Stimulated activated CD4-positive, alpha-beta T cell treated with anti-CD3 and anti-CD28 coated beads, Interleukin-4, amount 100 ng/mL, for 24 hours (primary cell): ENCODE data around the gene GHSR.

Experiments
- DNase-seq: peaks from one replicate; pipeline ENCODE4 v3.0.0-alpha.2; 2020

The GHSR gene

DNA sequence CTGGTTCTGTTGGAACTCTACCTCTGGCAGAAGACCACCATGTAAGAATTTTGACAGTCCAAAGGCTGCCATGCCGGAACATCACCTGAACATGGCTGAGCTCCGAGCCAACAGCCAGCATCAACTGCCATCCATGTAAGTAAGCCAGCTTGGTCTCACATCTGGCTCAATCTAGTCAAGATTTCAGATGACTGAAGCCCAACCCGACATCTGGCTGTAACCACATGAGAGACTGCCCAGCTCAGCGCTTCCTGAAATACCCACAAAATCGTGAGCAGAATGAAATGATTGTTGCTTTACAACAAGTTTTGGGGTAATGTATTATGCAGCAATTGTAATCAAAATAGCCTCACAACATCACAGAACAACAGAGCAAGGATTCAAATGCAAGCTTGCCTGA is 32.9 kb downstream of the GHSR start:
- DNase-seq = no peak

DNA sequence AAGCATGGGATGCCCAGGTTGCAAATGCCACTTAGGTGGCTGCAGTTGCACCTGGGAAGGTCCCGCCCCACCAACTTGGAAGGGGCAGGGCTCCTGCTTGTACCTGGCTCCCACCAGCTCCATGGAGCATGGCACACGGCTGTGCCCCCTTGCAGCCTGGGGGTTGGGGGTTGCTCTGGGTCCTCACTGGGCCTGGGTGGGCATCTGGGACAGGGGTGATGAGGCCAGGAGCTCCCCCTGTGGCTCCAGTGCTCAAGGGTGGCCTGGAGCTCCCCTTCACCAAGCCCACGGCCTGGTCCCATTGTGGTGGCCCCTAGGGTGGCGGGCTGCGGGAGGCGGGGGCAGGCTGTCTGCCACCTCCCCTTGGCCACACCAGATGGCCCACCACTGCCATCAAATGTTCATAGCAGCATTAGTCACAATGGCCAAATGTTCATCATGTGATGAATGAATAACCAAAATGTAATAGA is 36.7 kb downstream of the GHSR start:
- DNase-seq = no peak

DNA sequence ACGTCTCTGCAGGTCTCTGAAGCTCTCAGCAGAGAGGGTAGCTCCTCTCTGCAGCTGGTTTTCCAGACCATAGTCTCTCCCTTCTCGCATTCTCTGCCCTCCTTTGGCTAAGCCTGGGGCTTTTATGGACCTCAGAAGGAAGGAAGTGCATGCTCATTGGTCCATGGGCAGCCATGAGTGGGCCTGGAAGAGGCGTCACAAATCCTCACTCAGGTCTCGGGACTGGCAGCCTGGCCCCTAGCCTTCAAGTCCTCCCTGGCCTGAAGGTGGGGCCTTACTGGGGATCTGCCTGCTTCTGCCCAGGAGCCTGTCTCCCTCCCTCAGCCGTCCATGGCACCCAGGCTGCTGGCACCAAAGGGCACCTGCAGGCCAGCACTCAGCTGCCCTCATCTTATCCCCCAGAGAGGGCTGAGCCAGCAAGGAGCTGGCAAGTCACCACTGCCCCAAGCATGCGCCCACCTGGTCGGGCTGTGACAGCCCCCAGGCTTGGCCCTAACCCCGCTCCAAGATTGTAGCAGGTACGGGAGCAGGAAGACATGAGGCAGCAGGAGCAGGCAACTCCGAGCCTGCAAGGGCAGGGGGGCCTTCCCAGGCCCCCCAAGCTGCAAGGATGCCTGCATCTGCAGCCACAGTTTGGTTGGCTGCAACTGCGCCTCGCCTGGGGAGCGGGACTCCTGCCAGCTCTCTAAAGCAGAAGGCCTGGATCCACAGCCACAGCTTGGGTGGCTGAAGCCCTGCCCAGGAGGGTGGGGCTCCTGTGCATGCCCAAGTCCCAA is 37.4 kb downstream of the GHSR start:
- DNase-seq = no peak

DNA sequence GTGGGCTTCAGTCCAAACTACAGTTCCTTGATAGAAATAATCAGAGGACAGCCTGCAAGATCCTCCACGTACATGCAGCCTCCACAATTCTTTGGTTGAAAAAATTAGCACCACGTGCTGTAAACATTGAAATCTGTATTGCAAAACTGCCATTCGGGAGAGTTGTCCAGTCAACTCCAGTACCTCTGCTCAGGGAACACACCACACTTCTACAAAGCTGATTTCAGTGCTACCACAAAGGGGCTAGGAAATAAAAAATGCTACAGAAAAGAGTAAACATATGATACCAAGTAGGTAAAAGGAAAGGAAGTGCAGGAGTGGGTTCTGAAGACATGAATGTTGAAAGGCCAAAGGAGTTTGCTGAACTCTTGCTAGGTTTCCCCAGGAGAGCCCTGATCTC is 40.4 kb downstream of the GHSR start:
- no peak for DNase-seq

DNA sequence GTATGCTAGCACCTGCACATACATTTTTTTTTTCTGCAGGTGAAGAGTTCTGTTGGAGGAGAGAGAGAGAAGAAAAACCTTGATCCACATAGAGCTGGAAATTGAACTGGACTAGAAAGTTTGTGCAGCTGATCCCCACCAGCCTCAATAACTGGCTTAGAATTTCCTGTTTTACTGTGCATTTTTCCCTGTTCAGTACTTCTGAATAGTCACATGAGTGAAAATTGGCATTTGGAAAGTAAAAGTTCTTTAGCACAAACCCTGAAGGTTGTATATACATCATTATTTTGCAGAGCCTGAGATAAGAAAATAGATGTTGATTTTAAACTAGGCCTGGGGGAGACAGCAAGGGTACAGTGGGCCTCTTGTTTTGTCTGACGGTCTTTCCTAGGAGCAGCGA is 42.3 kb downstream of the GHSR start:
- no peak for DNase-seq

DNA sequence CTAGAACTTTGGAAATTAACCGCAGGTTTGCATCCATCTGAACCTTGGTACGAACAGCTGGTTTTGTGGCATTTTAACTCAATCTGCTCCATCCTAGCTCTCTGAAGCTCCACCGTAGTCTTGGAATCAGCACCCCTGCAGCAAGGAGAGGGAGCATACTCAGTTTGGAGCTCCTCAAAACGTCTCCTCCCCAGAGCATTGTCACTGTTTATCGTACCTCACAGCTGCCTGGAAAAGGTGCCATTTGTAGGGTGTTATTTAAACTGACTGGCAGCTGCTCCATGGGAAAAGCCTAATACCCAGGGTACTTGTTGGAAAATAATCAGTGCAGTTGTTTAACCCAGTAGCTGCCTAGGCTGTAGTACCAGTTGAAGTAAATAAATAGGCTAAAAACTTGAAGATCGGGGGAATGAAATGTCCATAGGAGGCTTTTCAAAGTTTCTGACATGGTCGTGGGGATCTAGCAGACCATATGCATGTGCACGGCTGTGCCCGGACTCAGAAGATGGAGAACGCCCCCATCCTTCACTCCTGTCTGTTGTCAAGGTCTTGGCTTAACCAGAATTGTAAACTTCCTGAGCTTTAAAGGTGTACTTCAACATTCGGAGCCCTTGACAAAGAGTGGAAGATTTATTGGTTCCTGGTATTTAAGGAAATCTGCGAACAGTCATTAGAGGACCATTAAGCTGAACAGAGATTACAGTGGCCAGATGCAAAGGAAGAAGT is 43.9 kb downstream of the GHSR start:
- no peak for DNase-seq

DNA sequence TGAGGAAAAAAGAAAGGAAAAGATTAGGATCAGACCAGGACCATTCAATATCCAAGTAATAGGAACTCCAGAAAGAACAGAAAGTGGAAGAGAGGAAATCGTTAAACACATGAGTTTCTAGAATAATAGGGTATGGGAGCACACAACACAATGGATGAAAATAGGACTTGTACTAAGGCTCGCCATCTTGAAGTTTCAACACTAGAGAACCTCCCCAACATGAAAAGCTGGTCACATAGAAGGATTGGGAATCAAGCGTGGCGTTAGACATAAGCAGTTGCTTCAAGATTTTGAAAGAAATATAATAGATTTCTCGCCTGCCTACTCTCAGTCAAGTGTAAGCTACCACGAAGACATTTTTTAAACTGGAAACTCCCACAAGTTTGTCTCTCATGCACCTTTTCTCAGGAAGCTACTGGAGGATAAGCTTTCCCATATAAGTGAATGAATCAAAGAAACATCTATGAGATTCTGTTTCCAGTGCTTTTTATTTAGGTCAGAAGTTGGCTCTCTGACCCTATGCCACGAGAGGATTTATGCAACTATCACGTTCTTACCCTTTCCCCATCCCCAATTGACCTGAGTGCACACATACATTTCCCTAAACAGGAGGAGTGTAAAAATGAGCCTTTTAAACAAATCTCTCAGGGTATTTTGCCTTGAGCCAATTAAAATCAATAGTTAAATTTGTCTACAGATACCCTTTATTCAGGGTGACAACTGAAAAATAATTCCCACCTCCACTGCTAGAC is 45.2 kb downstream of the GHSR start:
- no peak for DNase-seq

DNA sequence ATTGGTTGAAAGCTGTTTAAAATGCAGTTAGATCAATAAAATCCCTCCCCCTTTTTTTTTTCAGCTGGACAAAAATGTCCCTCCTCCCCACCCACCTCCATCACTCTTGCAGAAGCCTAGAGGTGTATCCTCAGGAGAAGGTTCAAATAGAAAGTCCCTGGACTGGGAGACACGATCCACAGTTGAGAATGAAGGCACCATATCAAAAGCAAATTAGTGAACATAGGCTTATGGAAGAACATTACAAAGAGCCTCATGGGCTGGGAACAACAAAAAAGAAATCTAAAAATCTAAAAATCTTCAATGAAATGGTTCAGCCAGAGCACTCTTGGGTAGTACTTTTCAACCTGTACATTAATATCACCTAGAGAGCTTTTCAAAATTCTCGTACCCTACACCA is 46.2 kb downstream of the GHSR start:
- DNase-seq = no peak

DNA sequence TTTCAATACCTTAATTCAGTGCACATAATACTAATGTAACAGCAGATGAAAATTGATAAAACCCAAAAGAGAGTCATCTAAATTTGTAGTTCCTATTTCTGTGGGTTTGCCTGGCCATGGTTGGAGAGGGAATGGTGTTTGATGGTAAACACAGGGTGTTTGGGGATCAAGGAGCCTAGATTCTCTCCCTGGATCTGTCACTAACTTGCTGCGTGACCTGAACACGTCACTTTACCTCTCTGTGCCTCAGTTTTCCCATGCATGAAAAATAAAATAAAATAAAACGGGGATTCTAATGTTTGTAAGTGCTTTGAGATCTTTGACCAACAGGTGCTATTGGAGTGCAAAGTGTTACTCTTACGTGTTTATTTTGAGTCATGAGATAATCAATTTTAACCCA is 49.8 kb downstream of the GHSR start:
- DNase-seq = no peak

DNA sequence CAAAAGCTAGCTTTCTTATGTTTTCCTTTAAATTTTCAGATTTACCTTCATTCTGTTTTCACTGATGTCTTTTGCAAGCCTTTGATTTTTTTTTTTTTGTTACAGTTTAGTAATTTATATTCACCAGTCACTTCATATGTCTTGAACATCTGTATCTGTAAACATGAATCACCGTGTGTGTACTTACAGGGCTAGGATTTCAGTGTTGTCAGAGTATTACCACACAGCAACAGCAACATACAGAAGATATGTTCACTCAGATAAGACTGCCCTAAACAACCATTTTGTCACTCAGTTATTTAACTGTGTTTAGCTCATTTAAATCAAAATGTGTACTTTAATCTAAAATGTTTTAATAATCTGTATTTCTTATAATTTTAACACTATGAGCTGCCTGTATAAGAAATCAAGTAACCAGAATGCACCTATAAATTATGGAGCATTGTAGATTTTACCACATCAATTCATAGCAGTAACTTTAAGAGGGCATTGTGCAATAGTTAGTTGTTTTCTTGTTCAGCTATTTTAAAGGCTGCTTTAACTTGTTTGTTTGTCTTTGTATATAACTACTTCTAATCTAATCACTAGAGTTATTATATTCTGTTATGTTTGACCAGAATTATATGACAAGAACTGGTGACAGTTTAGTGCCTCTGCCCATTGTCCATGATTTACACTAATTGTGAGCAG is 50.4 kb downstream of the GHSR start:
- DNase-seq = no peak

DNA sequence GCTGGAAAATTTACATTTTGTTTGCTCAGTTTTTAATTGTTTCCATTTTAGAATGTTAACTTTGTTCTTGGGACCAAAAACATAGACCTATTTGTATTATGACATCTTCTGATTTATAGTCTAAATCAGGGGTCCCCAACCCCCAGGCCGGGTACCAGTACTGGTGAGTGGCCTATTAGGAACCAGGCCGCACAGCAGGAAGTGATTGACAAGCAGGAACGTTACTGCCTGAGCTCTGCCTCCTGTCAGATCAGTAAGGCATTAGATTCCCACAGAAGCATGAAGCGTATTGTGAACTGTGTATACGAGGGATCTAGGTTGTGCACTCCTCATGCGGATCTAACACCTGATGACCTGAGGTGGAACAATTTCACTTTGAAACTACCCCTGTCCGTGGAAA is 51.9 kb downstream of the GHSR start:
- no peak for DNase-seq

DNA sequence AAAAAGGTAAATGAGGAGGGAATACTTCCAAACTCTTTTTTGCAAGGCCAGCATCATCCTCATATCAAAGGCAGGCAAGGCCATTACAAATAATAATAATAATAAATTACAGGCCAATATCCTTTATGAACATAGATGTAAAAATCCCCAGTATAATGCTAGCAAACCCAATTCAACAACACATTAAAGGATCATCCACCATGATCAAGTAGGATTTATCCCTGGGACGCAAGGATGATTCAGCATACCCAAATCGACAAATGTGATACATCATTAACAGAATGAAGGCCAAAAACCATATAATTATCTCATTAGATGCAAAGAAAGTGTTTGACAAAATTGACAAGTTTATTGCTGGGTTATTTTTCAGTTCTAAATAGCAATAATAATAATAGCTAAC is 53.6 kb downstream of the GHSR start:
- DNase-seq = no peak
